Skeletal muscle cell (primary cell): ENCODE results near the gene GPR15.
"Not testable (repeated sequence)": the region's sequence is repeated elsewhere in the genome, so short reads cannot be mapped to it uniquely, and the experiment has no call there.

Experiments
- DNase-seq: peaks from one replicate; pipeline ENCODE4 v3.0.0-alpha.2; 2010; ENCODE audit warnings: low read depth
- H3K4me3 ChIP-seq: 2 replicates; pipeline ENCODE4 v1.5.1; 2011; ENCODE audit warnings: low read depth, mild to moderate bottlenecking, control low read depth, low read length, moderate library complexity

The GPR15 gene

DNA sequence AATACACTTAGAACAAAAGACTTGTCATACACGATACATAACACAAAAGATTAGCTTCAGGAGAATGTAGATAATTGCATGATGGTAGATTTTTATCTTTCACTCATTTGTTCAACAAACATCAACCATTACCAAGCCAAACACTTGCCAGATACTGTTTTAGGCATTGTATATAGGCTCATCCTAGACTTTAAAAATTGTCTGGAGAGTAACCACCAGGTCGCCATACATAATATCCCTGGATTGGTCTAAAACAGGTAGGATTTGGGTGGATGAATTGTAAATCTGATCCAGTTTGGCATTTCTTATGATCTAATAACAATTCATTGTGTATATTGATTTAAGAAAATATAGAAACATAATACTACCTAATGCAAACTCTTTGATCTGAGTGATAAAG, 22.8 kb downstream of the GPR15 start:
- DNase-seq, result no peak
- no peak overlapping the region for H3K4me3 ChIP-seq

DNA sequence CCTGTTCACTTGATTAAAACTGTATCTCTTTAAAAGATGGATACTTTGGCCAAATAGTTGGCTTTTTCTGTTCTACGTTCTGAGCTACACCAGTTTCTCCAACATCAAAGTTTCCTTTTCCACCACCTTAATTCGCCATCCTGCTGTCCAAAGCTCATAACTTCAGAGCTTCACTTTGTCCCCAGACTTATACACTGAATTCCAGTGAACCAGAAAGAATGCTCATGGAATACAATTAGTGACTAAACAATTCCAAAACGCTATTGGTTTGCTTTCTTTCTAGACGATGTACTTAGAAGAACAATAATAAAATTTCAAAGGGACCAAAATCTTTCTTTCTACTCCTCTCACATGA, 23.2 kb downstream of the GPR15 start:
- no peak overlapping the region for H3K4me3 ChIP-seq
- DNase-seq, result no peak

DNA sequence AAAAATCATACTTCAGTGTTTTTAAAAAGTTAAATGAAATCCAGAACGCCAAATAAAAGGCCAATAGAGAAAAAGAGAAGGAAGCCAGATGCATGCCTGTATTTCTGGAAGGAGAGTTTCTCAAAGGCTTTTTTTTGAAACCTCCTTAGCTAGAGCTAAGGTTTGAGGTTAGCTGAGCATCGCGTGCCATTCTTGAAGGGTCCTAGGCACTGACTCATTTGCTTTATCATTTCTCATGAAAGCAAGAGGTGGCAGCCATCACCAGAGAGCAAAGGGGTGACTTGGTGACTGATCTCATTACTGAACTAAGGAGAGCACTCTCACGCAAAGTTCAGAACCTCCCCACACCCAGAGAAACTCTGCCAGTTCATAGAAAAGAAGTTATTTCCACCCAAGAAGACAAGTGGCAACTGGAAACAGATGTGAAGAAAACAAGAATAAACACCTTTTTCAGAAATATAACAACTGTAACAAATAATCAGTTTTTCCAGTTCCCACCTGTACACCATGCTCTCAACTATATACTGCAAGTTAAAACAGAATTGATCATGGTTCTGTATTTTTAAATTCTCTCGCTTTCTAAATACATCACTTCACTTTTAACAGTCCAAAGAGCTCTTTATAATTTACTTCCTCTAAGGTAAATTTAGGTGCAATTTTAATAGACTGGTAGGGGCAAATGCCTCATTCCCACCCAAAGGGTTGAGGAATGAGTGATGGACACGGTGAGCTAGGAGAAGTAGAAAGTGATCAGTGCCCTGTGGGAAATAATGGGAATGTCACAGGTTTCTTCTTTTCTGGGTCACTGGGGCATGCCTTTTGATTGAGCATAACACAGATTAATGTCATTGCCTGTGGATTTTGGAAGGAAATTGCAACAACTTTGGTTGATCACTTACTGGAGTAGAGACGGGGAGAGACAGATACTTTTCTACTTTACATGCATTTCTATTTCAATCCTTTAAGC, 24.7 kb downstream of the GPR15 start:
- H3K4me3 ChIP-seq, result no peak overlapping the region
- DNase-seq, result no peak

DNA sequence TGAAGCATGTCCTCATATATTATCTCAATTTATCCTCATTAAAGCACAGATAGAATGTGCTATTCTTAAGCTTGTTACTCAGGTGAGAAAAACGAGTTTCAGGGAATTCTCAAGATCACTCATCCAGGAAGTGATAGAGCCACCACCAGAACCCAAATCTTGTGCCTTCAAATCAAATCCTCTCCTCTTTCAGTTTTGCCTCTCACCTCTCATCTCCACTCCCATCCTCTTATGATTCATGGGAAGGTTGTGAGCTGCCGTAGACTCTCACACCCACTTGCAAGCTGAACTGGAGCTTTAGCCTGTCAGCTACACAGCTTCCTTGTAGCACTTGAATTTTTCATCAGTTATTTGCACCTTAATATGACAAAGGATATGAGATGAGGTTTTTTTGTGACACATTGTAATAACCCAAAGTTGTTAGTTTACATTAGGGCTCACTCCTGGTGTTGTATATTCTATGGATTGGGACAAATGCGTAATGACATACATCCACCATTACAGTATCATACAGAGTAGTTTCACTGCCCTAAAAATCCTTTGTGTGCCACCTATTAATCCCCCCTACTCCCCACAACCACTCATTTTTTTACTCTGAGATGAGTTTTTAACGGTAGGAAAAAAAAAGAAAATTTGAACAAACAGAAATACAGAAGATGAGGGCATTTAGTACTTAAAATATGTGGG, 25.7 kb downstream of the GPR15 start:
- no peak overlapping the region for H3K4me3 ChIP-seq
- DNase-seq, result no peak

DNA sequence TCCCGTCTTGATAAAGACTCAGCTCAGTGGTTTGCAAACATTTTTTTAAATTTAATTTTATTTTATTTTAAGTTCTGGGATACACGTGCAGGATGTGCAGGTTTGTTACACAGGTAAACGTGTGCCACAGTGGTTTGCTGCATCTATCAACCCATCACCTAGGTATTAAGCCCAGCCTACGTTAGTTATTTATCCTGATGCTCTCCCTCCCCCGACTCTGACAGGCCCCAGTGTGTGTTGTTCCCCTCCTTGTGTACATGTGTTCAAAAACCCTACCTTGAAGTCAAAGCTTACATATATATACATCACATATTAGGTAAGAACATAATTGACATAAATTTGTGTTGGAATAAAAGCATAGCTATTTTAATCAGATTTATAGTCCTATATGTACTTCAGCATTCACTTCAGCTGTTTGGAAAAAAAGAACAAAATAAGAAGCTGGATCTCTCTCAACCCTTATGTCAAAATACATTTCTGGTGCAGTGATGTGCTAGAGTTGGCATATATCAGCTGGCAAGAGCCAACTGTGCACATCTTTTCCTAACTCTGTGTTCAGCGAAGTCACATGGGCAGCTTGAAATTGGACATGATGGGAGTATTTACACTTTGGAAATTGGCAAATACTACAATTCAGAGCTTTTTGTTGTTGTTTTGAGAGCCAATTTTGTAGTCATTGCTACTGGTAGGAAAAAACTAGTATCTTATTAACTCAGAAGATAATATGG, 26.5 kb downstream of the GPR15 start:
- H3K4me3 ChIP-seq, result no peak overlapping the region
- no peak for DNase-seq

DNA sequence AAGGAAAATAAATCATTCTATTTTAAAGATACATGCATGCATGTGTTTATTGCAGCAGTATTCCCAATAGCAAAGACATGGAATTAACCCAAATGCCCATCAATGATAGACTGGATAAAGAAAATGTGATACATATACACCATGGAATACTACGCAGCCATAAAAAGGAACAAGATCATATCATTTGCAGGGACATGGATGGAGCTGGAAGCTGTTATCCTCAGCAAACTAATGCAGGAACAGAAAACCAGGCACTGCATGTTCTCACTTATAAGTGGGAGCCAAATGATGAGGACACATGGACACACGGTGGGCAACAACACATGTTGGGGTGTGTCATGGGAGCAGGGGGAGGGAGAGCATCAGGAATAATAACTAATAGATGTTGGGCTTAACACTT, 28.0 kb downstream of the GPR15 start:
- DNase-seq, H3K4me3 ChIP-seq: not testable (repeated sequence)

DNA sequence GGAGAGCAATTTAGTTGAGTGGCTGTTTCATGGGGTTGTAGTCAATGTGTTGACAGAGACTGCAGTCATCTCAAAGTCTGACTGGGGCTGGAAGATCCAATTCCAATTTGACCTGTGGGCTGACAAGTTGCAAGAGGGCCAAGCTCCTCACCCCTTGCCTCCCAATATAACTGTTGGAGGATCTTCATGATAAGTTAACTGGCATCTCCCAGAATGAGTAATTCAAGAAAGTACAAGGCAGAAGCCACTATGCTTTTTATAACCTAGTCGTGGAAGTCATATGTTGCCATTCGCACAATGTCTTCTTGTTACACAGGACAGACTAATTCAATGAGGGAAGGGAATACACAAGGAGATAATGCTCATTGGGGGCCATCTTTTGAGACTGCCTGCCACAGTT, 29.1 kb downstream of the GPR15 start:
- H3K4me3 ChIP-seq, result no peak overlapping the region
- no peak for DNase-seq

DNA sequence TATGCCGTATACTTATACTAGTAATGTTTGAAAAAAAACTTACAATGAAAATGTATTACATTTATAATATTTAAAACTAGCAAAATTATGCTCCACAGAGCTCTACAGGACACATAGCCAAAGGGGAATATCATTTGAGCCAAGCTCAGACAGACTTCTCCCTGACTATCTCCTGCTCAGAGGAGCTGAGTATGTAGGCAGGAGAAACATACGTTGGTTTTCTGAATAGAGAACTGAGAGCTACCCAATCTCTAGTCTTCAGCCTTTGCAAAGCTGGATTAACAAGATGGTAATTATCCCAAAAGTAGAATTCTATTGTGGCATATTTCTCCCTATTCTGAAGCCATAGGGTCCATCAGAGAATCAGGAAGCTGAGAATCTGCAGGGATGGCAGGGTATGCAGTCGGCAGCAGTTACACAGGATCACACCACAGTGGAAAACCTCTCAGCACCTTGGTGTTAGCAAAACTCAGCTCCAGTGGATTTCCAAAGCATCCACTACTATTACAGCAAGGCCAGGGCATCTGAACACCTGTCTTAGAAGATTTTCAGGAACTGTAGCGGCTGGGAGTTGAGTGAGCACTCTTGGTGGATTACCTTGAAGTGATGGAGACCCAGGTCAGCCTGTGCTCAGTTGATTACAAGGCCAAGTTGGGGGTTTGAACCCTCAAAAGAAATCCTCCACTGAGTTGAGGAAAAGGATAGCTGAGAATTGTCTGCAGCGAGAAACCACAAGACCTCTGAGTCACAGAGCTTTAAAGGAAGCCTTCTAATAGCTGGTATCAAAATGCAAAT, 30.1 kb downstream of the GPR15 start:
- no peak overlapping the region for H3K4me3 ChIP-seq
- DNase-seq, result no peak

DNA sequence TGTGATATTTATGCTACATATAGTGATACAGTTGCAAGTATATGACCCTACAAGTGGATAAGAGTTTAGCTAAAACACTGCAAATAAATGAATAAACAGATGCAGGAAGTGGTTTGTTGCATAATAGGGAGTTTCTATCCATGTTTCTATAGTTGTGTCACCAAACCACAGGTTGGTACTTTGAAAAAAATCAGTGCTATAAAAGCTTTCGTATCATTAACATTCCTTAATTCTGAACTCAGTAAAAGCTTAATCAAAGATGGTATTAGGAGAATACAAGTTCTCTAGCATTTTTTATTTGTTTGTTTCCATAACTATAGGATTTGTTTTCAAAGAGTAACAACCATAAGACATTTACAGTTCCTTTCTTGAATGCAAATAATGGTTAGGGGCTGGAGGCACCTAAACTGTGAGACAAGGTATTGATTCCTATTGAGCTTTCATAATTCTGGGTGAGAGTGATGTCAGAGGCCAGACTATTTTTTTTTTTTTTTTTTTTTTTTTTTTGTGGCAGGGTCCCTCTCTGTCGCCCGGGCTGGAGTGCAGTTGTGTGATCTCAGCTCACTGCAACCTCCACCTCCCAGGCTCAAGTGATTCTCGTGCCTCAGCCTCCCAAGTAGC, 32.0 kb downstream of the GPR15 start:
- DNase-seq, result peak; percentile 30
- H3K4me3 ChIP-seq, result no peak overlapping the region

DNA sequence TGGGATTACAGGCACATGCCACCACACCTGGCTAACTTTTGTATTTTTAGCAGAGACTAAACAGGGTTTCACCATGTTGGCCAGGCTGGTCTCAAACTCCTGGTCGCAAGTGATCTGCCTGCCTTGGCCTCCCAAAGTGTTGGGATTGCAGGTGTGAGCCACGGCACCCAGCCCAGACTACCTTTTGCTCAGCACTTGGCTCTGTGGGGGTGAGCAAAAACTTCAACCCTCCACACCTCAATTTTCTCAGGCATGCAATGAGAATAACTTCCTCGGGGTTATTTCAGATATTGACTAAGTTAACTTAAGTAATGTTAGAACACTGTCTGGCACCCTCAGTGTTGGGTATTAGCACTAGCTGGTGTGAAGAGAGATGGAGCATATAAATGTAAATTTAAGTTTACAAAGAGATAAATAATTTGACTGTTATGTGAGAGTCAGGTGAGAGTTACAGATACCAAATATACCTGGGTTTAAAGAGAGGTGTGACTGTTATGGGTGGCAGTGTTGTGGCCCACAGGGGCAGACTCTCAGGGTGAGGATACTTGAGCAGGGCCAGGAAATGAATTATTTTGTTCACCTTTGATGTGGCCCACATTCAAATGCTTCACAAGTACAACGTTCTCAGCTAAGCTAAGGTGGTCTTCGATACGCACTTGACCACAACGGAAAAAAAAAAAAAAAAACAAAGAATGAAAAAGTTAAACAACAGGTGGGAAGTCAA, 32.7 kb downstream of the GPR15 start:
- DNase-seq, result no peak
- no peak overlapping the region for H3K4me3 ChIP-seq

DNA sequence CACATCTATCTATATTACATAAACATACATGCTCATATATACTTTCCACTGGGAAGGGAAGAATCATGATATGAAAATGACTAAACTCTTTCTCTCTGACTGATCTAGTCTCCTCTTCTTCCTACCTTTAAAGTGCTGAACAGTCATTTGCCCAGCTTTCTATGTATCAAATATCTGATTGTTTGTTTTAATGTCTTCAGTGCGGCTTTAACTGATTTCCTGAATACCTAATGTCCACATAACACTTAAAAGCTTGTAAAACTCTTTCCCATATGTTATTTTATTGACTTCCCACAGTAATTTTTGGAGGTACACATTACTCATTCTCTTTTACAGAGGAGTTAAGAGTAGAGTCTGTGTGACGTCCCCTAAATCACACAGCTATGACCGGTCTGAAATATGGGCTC, 33.5 kb downstream of the GPR15 start:
- H3K4me3 ChIP-seq, result no peak overlapping the region
- no peak for DNase-seq

DNA sequence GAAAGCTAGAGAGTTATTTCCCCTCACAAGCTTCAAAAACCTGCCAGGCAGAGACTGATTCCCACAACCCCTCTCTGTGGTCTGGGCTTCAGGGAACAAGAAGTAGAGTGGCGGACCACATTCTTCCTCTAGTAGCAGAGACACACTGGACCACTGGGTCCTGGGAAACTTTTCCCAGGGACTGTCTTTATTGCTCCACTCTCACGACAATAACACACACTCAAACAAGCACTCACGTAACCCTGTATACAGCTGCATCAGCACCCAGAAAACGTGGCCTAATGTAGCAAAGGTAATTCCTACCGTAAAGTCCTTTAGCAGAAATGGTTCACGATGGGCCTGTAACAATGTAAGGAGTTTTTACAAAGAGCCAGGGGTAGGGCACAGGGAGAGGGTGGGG, 34.1 kb downstream of the GPR15 start:
- H3K4me3 ChIP-seq, result no peak overlapping the region
- DNase-seq, result no peak

DNA sequence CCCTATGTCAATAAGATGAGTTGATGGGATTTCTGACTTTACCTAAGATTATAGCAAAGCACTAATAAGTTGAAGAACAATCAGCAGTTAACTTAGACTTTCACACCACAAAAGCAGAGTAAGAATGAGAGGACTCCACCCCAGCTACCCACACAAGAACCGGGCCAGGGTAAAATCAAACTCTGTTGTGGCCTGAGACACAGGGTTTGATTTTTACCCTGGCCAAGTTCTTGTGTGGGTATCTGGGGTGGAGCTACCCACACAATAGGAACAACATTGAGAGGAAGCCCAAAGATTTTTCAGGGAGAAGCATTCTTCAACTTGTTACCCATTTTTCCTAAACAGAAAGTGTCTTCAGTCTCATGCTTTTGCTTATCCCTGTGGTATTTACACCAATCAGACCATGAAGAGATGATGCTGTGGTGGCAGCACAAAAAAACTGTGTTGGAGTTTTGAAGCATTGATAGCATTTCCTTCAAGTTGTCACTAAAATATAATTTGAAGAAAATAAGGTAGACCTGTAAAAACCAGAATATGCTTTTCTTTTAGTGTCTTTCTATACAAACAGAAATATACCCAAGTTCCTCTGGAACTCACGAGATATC, 36.0 kb downstream of the GPR15 start:
- H3K4me3 ChIP-seq, result no peak overlapping the region
- no peak for DNase-seq

DNA sequence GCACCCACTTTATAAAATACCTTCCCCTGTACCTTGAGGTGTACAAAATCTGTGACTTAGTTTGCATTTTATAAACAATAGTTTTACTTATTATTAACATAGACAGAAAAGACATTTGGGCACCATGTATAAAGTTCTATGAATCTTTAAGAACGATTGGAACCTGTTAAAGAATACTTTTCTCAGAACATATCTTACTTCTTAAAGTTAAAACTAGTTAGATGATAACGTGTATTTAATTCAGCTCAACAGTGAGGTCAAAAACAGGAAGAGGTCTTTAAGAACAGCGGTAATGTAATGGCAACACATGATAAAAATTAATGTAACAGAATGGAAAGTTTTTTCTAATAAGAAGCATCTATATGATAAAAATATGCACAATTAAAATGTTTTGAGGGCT, 36.6 kb downstream of the GPR15 start:
- DNase-seq, result no peak
- no peak overlapping the region for H3K4me3 ChIP-seq

DNA sequence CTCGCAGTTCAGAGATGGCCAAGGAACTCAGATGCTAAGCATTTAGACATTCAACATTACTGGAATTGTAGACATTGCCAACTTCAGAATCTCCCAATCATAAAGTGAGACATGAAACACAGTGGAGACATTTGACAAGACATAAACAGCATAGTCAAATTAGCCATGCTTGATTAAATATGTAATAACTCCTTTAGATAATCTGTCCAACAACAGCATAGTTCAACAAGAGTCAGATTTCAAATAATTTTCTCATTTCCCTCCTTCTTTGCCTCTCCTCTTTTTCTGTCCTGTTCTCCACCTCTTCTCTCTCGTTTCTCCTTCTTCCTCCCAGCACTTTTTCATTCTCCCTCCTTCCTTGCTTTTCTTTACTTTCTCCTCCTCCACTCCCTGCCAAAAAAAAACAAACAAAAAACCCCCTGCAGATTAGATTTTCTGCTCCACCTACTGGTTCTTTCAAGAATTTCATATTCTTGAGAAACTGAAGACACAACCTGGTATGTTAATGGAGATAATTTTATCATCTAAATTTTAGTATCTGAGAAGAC, 41.5 kb downstream of the GPR15 start:
- H3K4me3 ChIP-seq, result no peak overlapping the region
- DNase-seq, result no peak

DNA sequence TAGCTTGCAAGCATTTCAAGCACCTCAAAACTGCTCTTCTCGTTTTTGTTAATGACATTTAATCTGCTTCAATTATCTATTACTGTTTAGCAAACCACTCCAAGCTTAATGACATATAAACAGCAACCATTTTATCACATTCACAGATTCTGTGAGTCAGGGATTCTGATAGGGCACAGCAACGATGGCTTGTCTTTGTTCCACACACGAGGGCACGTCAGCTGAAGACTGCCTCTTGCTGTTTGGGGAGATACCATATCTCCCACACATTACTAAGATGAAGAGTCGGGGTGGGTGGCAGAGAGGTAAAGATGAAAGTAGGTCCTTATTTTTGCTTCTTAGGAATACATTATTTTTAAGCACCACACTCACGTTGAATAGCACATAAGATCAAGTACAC, 42.4 kb downstream of the GPR15 start:
- DNase-seq, result no peak
- H3K4me3 ChIP-seq, result no peak overlapping the region

DNA sequence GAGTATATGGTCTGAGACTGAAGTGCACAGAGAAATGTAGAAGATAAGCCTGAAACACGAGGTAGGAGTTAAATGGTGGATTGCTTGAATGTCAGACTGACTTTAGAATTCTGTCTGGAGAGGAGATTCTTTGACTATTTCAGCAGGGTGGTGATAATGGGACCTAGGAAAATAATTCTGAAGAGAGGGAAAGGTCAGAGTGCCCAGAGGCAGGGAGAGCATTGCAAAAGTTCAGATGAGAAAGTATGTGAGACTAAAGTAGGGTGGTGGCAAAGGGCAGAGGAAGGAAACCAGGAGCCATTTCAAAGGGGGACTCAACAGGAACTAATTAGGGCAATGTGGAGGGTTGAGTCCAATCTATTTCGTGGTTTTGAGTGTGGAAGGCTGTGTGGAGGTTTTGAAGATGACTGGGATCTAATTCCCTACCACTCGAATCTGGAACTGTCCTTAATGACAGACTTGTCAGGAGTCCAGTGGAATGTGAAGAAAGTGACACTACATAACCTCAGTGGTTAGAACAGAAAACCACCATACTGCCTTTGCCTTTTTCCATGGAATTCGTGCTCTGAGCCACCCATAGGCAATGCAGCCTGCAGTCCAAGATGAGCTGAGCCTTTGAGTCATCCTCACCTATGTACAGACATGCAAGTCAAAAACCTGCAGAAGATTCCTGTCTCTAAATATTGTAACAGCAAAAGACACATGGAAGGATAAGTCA, 45.6 kb downstream of the GPR15 start:
- DNase-seq, result peak; percentile 43
- no peak overlapping the region for H3K4me3 ChIP-seq
